ENCODE measurements around the gene GNG3.
A peak's percentile ranks its signal among the peaks of the same experiment; 100 is the strongest.
"Not testable (repeated sequence)": the region's sequence is repeated elsewhere in the genome, so short reads cannot be mapped to it uniquely, and the experiment has no call there.

GNG3 gene

DNA sequence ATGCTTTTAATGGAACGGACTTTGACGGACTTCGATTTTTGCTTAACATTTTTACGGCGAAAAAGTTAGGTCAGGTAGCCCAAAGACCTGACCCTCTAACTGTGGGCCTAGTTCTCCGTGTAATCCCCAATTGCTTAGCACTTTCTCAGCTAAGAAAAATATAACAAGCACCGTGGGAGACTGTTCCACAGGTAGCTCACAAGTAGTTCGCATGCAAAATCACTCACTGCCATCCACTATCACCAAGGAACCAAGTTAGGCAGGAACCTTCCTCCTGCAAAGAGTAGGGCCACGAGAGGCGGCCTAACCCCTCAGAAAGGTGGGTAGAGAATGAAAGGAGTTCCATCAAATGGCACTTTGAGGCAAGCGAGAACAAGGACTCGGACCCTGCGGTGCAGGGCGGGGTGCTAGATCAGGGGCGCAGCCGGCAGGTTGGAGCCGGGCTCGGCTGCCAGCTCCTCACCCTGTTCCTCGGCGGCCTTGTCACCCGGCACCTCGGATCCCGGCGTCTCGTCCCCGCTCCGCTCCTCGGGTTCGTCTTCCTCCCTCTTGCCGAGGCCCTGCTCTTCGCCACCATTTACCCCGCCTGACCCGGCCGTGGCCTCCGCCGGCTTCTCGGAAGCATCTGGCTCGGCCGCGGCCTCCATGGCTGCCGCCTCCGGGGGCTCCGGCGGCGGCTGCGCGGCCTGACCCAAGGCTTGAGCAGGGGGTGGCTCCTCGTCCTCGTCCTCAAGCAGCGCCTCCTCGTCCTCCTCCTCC, 18.9 kb downstream of the GNG3 start:
- FAIRE-seq, result peak; percentile 21
- DNase-seq (ENCODE audit: insufficient read length), result no peak
- TF ChIP-seq TAF1 (IDR thresholded peaks at IDR 0.05; ENCODE audit: borderline replicate concordance, low read depth, low read length), result 0 out of 2 replicates have a peak, but pooled peaks have one; percentile 28
- TF ChIP-seq POLR2A (IDR thresholded peaks at IDR 0.05; ENCODE audit: low read depth, low read length), result no peak

DNA sequence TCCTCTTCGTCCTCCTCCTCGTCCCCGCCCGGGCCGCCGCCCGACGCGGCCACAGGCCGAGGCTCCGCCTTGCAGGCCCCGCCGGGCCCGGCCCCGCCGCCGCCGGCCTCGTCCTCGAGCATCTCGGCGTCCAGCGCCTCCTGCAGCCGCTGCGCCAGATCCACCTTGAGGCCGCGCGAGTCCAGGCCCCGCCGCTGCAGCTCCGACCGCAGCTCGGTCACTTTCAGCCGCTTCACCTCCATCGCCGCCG, 19.4 kb downstream of the GNG3 start:
- no peak for TF ChIP-seq POLR2A (IDR thresholded peaks at IDR 0.05; ENCODE audit: low read depth, low read length)
- peak; percentile 41; the same call in 1 of the 2 replicates for TF ChIP-seq TAF1 (IDR thresholded peaks at IDR 0.05; ENCODE audit: borderline replicate concordance, low read depth, low read length)
- DNase-seq (ENCODE audit: insufficient read length) (no peak), FAIRE-seq (no peak)

DNA sequence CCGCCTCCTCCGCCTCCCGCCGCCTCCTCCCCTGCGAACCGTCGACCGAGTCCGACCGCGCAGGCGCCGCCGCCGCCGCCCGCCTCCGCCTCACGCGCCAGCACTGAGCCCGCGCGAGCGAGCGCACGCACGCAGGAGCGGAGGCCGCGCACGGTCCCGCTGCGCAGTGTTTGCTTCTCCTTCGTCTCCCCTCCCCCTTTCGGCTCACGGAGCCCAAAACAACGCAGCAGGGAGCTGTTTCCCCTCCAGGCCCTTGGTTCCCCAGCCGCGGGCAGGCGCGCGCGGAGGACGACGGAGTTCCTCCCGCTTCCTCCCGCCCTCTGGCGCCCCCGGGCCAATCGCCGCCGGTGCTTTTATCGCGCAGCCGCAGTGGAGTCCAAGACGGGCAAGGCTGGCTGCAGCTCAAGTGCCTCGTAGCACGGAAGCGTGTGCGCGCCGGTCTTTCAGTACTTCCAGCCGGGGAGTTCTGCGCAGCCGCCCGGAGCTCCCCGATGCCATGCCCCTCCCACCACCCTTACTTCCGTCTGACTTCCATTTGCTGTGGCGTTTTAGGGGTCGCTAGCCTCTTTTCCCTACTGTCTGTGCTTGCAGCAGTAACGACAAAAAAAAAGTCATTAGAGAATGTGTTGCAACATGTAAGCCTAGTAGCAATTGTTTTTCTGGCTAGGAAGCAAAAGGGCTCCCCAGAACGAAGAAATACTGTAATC, 19.8 kb downstream of the GNG3 start, which contains the start of gene HNRNPUL2:
TSS of gene HNRNPUL2 (minus strand) at position 293 of the 707 bp plus-strand sequence. CDS start 301 bp downstream, outside the sequence.
- FAIRE-seq, result peak; percentile 97
- peak; percentile 96 for TF ChIP-seq POLR2AphosphoS5 (IDR thresholded peaks at IDR 0.05; ENCODE audit: low read depth, low read length)
- peak; percentile 98 for TF ChIP-seq POLR2A (IDR thresholded peaks at IDR 0.05; ENCODE audit: low read depth, low read length)
- TF ChIP-seq TAF1 (IDR thresholded peaks at IDR 0.05; ENCODE audit: borderline replicate concordance, low read depth, low read length), result no peak
- DNase-seq (ENCODE audit: insufficient read length), result peak; percentile 93

DNA sequence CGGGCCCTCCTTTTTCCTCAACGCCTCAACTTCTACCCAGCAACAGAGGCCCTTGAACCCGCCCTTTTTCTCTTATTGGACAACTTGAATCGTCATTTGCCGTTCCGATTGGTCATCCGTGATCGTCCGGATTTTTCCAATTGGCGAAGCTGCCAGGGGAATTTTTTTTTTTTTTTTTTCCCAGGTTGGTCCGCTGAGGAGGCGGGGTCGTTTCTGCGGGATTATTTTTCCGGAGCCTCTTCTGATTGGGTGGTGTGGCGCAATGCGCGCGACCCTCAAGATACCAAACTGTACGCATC, 20.3 kb downstream of the GNG3 start:
- FAIRE-seq (no peak), DNase-seq (ENCODE audit: insufficient read length) (peak; percentile 58)
- TF ChIP-seq POLR2AphosphoS5 (IDR thresholded peaks at IDR 0.05; ENCODE audit: low read depth, low read length) (no peak), POLR2A (IDR thresholded peaks at IDR 0.05; ENCODE audit: low read depth, low read length) (no peak), TAF1 (IDR thresholded peaks at IDR 0.05; ENCODE audit: borderline replicate concordance, low read depth, low read length) (no peak)

DNA sequence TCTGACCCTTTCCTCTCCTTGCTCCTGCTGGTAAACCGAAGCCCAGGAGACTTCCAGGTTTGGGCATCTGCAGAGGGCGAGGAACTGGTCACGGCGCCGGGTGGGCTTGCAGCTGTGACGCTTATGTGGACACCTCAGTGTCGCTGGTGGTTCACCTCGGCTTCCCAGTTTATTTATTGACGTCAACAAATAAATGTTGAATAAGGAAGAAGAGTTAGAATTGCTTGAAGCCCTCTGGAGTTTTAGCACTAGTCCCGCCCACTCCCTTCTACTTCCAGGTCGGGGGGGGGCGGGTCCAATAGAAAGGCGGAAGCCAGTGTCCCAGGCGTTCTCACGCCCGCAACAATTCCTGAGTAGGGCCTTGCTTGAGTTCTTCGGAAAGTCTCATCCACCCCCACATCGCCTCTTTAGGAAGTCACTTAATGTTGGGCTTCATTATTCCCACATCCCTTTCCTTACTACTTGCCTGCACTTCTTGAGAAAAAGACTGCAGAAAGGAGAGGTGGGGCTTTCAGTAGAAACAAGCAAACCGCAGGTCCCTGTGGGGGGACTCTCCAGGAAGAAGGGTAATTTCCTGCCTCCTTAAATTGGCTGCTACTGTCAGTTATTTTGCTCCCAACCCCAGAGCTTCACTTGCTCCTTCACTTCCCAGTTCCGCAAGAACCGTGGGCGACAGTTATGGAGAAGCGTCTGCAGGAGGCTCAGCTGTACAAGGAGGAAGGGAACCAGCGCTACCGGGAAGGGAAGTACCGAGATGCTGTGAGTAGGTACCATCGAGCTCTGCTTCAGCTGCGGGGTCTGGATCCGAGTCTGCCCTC, 20.9 kb downstream of the GNG3 start, which contains the start of gene TTC9C:
TSS of gene TTC9C (plus strand) at position 316 of the 818 bp plus-strand sequence. CDS start at position 679, 363 bp downstream.
- FAIRE-seq, result peak; percentile 60
- TF ChIP-seq POLR2AphosphoS5 (IDR thresholded peaks at IDR 0.05; ENCODE audit: low read depth, low read length) (peak; percentile 64; the same call in 1 of the 2 replicates), TAF1 (IDR thresholded peaks at IDR 0.05; ENCODE audit: borderline replicate concordance, low read depth, low read length) (peak; percentile 14; the same call in 1 of the 2 replicates), POLR2A (IDR thresholded peaks at IDR 0.05; ENCODE audit: low read depth, low read length) (peak; percentile 69; the same call in 1 of the 2 replicates)
- DNase-seq (ENCODE audit: insufficient read length), result peak; percentile 55

DNA sequence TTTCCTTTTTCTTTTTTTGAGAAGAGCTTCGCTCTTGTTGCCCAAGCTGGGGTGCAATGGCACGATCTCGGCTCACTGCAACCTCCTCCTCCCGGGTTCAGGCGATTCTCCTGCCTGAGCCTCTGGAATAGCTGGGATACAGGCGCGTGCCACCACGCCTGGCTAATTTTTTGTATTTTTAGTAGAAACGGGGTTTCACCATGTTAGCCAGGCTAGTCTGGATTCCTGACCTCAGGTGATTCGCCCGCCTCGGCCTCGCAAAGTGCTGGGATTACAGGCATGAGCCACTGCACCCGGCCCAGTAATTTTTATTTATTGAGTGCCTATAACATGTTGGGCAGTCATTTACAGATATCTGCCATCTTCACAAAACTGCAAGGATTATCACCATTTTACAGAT, 22.6 kb downstream of the GNG3 start:
- DNase-seq (ENCODE audit: insufficient read length); FAIRE-seq: not testable (repeated sequence)

DNA sequence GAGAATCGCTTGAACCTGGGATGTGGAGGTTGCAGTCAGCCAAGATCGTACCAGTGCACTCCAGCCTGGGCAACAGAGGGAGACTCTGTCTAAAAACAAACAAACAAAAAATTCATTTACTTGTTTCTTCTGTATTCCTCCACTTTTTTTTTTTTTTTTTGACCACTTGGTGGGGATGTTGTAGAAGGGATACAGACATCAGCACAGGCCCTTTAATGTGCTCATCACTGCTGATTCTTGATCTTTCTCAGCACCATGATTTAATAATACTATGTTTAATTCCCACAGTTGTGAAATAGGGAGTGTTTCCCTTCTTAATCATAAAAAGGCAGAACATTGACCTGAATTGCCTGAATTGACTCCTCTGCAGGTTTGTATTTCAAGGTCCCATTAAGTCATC, 25.4 kb downstream of the GNG3 start:
- DNase-seq (ENCODE audit: insufficient read length) (no peak), FAIRE-seq (no peak)
- TF ChIP-seq POLR2A (IDR thresholded peaks at IDR 0.05; ENCODE audit: low read depth, low read length), result no peak
- no peak for TF ChIP-seq TAF1 (IDR thresholded peaks at IDR 0.05; ENCODE audit: borderline replicate concordance, low read depth, low read length)
- no peak for TF ChIP-seq POLR2AphosphoS5 (IDR thresholded peaks at IDR 0.05; ENCODE audit: low read depth, low read length)

DNA sequence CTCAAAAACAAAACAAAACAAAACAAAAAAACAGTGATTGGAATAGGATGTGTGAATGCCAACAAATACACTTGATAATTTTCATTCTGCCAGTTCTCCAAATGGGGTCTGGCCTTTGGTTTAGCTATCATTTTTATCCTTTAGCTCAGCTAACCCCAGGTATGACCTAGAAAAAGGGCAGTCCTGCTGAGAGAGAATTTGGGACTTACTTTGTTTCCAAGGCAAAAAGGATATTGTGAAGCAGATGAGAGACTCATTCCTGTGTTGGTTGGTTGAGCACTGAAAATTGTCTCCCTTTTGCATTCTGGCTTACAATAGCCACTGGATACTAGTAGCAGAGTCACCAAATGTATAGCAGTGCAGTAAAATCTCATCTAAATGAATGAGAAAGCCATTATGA, 29.7 kb downstream of the GNG3 start:
- DNase-seq (ENCODE audit: insufficient read length), result no peak
- TF ChIP-seq POLR2AphosphoS5 (IDR thresholded peaks at IDR 0.05; ENCODE audit: low read depth, low read length) (no peak), TAF1 (IDR thresholded peaks at IDR 0.05; ENCODE audit: borderline replicate concordance, low read depth, low read length) (no peak), POLR2A (IDR thresholded peaks at IDR 0.05; ENCODE audit: low read depth, low read length) (no peak)
- no peak for FAIRE-seq

DNA sequence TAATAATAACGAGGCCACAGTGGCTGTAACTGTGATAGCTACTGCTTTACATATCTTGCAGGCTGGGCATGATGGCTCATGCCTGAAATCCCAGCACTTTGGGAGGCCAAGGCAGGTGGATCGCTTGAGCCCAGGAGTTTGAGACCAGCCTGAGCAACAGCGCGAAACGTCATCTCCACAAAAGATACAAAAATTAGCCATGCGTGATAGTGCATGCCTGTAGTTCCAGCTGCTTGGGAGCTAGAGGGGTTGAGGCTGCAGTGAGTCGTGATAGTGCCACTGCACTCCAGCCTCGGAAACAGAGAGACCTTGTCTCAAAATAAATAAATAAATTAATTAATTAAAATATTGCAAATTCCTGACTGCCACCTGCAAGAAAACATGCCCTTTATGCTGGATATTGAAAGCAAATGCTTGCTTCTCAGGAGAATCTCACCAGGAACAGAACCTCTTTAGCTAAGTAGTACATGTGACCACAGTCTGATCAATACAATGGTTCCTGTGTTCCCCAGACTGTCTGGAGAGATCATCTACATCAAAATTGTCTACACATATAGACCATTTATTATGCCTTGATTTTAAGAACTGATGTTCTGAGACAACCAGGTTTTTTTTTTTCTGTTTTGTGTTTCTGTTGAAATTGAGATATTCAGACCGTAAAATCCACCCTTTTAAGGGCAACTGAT, 40.1 kb downstream of the GNG3 start:
- DNase-seq (ENCODE audit: insufficient read length) (no peak), FAIRE-seq (no peak)
- TF ChIP-seq TAF1 (IDR thresholded peaks at IDR 0.05; ENCODE audit: borderline replicate concordance, low read depth, low read length) (no peak), POLR2A (IDR thresholded peaks at IDR 0.05; ENCODE audit: low read depth, low read length) (no peak), POLR2AphosphoS5 (IDR thresholded peaks at IDR 0.05; ENCODE audit: low read depth, low read length) (no peak)

DNA sequence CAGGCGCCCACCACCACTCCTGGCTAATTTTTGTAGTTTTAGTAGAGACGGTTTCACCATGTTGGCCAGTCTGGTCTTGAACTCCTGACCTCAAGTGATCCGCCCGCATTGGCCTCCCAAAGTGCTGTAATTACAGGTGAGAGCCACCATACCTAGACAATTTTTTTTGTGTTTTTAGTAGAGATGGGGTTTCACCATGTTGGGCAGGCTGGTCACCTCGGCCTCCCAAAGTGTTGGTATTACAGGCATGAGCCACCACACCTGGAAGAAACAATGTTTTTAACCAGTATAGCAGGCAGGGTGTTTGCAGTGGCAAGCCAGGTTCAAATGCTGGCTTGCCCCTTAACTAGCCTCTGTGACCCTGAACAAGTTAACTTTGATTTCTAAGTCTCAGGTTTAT, 42.5 kb downstream of the GNG3 start:
- FAIRE-seq; DNase-seq (ENCODE audit: insufficient read length): not testable (repeated sequence)

DNA sequence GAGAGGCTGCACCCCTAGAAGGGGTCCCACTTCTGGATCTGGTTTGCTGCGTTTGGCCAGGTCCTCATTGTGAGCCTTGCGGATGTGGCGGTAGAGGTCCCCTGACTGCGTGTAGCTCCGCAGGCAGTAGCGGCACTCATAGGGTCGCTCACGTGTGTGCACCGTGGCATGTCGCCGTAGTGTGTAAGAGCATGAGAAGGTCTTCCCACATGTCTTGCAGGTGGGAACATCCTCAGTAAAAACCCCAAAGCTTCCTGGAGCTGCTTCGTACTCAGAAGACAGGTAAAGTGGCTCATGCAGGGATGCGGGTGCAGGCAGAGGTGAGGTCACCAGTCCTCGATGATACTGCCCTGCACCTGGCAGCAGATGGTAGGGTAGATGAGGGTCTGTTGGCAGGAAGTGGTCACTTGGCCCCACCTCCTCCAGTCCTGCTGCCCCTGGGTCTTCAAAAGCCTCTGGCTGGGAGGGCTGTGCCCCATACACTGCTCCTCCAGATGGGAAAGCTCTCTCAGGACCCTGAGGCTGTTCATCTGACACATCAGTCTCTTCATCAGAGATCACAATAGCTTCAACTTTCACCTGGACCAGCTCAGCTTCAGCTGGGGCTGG, 44.8 kb downstream of the GNG3 start:
- DNase-seq (ENCODE audit: insufficient read length) (no peak), FAIRE-seq (no peak)
- TF ChIP-seq POLR2A (IDR thresholded peaks at IDR 0.05; ENCODE audit: low read depth, low read length) (no peak), TAF1 (IDR thresholded peaks at IDR 0.05; ENCODE audit: borderline replicate concordance, low read depth, low read length) (no peak), POLR2AphosphoS5 (IDR thresholded peaks at IDR 0.05; ENCODE audit: low read depth, low read length) (no peak)

All from GM12892 (cell line).